Mesendoderm (in vitro differentiated cells): Measurements from ENCODE around the gene NUDCD3.

Source experiments
- DNase-seq: peaks from one replicate; pipeline ENCODE4 v3.0.0; 2013
- H2AK5ac ChIP-seq: 2 replicates; pipeline ENCODE4 v1.6.1; 2013; ENCODE audit warnings: low read length, inconsistent platforms
- H2BK120ac ChIP-seq: 2 replicates; pipeline ENCODE4 v1.6.1; 2013; ENCODE audit warnings: low read depth, mild to moderate bottlenecking, low read length, moderate library complexity, mixed read lengths
- H2BK15ac ChIP-seq: replicated peaks from 2 replicates; pipeline ENCODE4 v1.6.1; 2013; ENCODE audit warnings: low read depth, mild to moderate bottlenecking, moderate library complexity
- H2BK5ac ChIP-seq: 2 replicates; pipeline ENCODE4 v1.6.1; 2013; ENCODE audit warnings: low read length, inconsistent platforms
- H3K18ac ChIP-seq: 2 replicates; pipeline ENCODE4 v1.6.1; 2013; ENCODE audit warnings: mild to moderate bottlenecking, low read length, mixed read lengths
- H3K23ac ChIP-seq: one replicate; pipeline ENCODE4 v1.6.1; 2013; ENCODE audit warnings: low read length
- H3K27ac ChIP-seq: 2 replicates; pipeline ENCODE4 v1.5.1; 2013; ENCODE audit warnings: low read depth, mild to moderate bottlenecking, inconsistent platforms, low read length, moderate library complexity
- H3K27me3 ChIP-seq: 2 replicates; pipeline ENCODE4 v1.6.1; 2013; ENCODE audit warnings: low read length, control low read depth, mild to moderate bottlenecking, inconsistent platforms; ENCODE audit not compliant: insufficient read depth, poor library complexity
- H3K36me3 ChIP-seq: 2 replicates; pipeline ENCODE4 v1.6.1; 2013; ENCODE audit warnings: low read length, inconsistent platforms; ENCODE audit not compliant: control insufficient read depth, insufficient read depth
- H3K4ac ChIP-seq: one replicate; pipeline ENCODE4 v1.6.1; 2013; ENCODE audit warnings: low read depth, mild to moderate bottlenecking, low read length, moderate library complexity
- H3K4me1 ChIP-seq: 2 replicates; pipeline ENCODE4 v1.6.1; 2013; ENCODE audit warnings: low read depth, low read length, inconsistent platforms; ENCODE audit not compliant: control insufficient read depth
- H3K4me2 ChIP-seq: 2 replicates; pipeline ENCODE4 v1.6.1; 2013; ENCODE audit warnings: low read length
- H3K4me3 ChIP-seq: 2 replicates; pipeline ENCODE4 v1.5.1; 2013; ENCODE audit warnings: mild to moderate bottlenecking, low read length
- H3K56ac ChIP-seq: one replicate; pipeline ENCODE4 v1.6.1; 2013; ENCODE audit warnings: low read length
- H3K79me1 ChIP-seq: 2 replicates; pipeline ENCODE4 v1.6.1; 2013; ENCODE audit warnings: low read length, inconsistent platforms
- H3K79me2 ChIP-seq: 2 replicates; pipeline ENCODE4 v1.6.1; 2013; ENCODE audit warnings: mild to moderate bottlenecking, low read length; ENCODE audit not compliant: control insufficient read depth, insufficient read depth
- H3K9ac ChIP-seq: 2 replicates; pipeline ENCODE4 v1.6.1; 2013; ENCODE audit warnings: low read length, inconsistent platforms
- H4K5ac ChIP-seq: one replicate; pipeline ENCODE4 v1.6.1; 2013; ENCODE audit warnings: low read length
- H4K8ac ChIP-seq: one replicate; pipeline ENCODE4 v1.6.1; 2013; ENCODE audit warnings: low read depth, mild to moderate bottlenecking, control low read depth, low read length, moderate library complexity
- WGBS: extraction: QIAGEN DNeasy Blood & Tissue Kit; methylation state at CpG from one replicate; pipeline ENCODE4 v1.1.7; 2013; ENCODE audit warnings: low lambda C conversion rate, missing lambda C conversion rate; ENCODE audit not compliant: insufficient coverage; ENCODE audit errors: extremely low coverage; 5-methylcytosine and 5-hydroxymethylcytosine counted together

The NUDCD3 gene

DNA sequence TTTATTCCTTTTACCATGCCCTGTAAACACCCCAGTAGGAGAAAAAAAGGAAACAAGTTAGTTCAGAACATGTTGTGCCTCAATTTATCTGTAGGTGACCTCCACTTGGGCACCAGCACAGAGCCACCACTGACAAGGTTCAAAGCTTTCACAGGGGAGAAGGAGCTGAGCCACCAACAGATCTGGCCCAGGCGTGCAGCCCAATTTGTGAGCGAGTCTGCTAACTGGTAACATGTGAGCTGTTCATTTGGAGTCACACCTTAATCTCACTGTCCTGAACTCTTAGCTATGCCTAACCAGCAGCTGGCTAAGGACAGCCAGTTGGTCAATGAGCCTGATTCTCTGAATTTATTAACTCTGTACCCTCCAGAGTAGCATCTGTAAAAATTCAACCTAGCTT, 86.7 kb downstream of the NUDCD3 start:
- Histone ChIP-seq H2AK5ac (no peak overlapping the region), H3K18ac (no peak overlapping the region), H3K79me1 (peaks cover 12% of the 10 kb centered on the region), H3K56ac (no peak overlapping the region), H3K23ac (no peak overlapping the region), H3K4me2 (no peak overlapping the region), H2BK15ac (no peak overlapping the region), H3K79me2 (no peaks in the 10 kb centered on the region), H3K4me3 (no peak overlapping the region), H3K27me3 (no peaks in the 10 kb centered on the region), H3K9ac (no peak overlapping the region), H3K4ac (no peak overlapping the region), H3K36me3 (peaks cover 2% of the 10 kb centered on the region), H2BK5ac (no peak overlapping the region), H4K5ac (no peak overlapping the region), H3K27ac (no peak overlapping the region), H2BK120ac (no peak overlapping the region), H3K4me1 (peaks cover 4% of the 10 kb centered on the region), H4K8ac (no peak overlapping the region)
- DNase-seq = no peak
- no CpG with 5 or more reads among the region's 2 CpGs for WGBS

DNA sequence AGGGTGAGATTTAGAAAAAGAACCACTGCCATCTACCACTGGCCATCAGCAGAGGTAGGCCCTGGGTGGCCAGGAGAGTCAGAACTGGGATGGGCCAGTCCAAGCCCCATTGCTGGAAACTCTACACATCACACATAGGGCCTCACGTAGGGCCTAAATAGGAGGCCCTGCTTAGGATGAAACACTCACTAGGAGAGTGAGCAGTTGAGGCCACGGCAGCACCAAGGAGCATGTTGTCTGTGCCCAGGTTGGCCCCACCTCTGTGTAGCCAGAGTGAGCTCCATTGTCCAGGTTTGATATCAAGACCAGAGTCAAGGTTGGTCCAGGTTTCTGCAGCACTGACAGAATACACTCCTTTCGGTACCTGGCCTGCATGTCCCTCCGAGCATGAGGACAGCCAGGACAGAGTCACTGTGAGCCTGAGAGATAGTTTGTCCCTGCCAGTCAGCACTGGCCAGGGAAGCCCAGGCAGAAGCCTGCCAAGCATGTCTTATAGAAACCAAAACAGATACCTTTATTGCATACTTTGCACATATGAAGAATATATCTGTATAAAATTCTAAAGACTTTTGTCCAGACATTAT, 87.2 kb downstream of the NUDCD3 start:
- no peak overlapping the region for H3K27ac ChIP-seq
- no CpG with 5 or more reads among the region's 4 CpGs for WGBS

DNA sequence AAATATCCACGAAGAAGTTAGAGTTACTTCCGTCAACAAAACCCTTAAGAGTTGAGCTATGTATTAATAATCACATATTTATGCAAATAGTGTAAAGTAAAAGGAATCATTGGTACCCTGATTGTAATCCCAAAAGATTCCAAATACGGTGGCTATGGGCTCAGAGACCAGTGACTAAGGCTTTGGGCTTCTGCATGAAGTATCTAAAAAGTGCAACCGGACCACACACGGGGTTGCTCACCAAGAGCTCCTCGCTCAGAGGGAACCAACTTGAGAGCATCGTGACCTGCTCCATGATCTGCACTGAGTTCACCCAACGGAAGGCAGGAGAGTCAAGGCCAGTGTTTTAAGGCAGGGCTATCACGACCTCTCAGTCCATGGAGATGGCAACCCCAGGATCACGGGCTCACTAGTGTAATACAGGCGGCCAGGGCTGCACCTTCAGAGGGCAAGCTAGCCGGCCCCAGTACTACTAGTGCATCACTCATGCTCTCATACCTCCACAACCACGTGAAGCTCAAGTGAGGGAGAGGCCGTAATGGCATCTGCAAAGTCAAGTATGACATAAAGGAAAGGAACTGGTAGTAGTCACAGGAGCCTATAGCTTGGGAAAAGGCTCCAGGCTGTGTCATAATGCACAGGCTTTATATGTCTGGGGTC, 87.9 kb downstream of the NUDCD3 start:
- Histone ChIP-seq H3K4me2 (no peak overlapping the region), H3K18ac (no peak overlapping the region), H2BK5ac (no peak overlapping the region), H3K56ac (no peak overlapping the region), H2AK5ac (no peak overlapping the region), H3K79me1 (peaks cover 14% of the 10 kb centered on the region), H3K27me3 (no peaks in the 10 kb centered on the region), H3K36me3 (peaks cover 4% of the 10 kb centered on the region), H3K9ac (no peak overlapping the region), H3K27ac (no peak overlapping the region), H4K8ac (no peak overlapping the region), H2BK120ac (no peak overlapping the region), H3K4me3 (no peak overlapping the region), H2BK15ac (no peak overlapping the region), H3K79me2 (no peaks in the 10 kb centered on the region), H3K4me1 (no peaks in the 10 kb centered on the region), H3K23ac (no peak overlapping the region), H3K4ac (no peak overlapping the region), H4K5ac (no peak overlapping the region)
- DNase-seq = no peak
- no CpG with 5 or more reads among the region's 14 CpGs for WGBS

More for the DNA sequence above, 87.2 kb downstream of the NUDCD3 start:
- H3K18ac ChIP-seq = no peak overlapping the region
- no peak overlapping the region for H3K4me2 ChIP-seq
- no peak for DNase-seq
- H3K4me3 ChIP-seq = no peak overlapping the region
- no peak overlapping the region for H3K9ac ChIP-seq
- no peak overlapping the region for H4K8ac ChIP-seq
- H3K23ac ChIP-seq = no peak overlapping the region
- no peak overlapping the region for H2BK120ac ChIP-seq
- H2BK5ac ChIP-seq = no peak overlapping the region
- H3K79me2 ChIP-seq = no peaks in the 10 kb centered on the region
- no peak overlapping the region for H4K5ac ChIP-seq
- no peak overlapping the region for H3K56ac ChIP-seq
- no peak overlapping the region for H2BK15ac ChIP-seq
- H3K27me3 ChIP-seq = no peaks in the 10 kb centered on the region
- no peak overlapping the region for H2AK5ac ChIP-seq
- H3K36me3 ChIP-seq = peaks cover 2% of the 10 kb centered on the region
- H3K79me1 ChIP-seq = peaks cover 14% of the 10 kb centered on the region
- no peaks in the 10 kb centered on the region for H3K4me1 ChIP-seq
- H3K4ac ChIP-seq = no peak overlapping the region

DNA sequence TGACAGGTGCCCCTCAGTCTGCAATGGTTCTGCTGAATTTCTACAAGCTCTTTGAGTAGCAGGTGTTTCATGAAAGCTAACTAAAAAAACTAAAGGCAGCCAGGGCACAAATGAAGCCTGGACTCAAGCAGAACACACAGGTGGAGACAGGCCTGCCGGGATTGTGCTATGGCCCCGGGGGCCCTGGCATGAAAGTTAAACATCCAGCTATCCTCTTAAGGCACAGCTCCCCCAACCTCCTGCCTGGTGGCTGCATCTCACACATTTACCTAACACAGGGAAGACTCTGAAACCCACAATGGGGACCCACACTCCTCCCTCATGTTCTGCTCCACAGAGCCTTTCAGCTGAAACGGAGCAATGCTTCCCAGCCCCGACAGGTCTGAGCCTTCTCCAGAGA, 88.8 kb downstream of the NUDCD3 start:
- H4K8ac ChIP-seq = no peak overlapping the region
- no peak overlapping the region for H3K4me3 ChIP-seq
- WGBS = no CpG with 5 or more reads among the region's 4 CpGs
- H2BK15ac ChIP-seq = no peak overlapping the region
- H3K4me2 ChIP-seq = no peak overlapping the region
- H3K56ac ChIP-seq = no peak overlapping the region
- peaks cover 14% of the 10 kb centered on the region for H3K79me1 ChIP-seq
- no peak overlapping the region for H3K18ac ChIP-seq
- H3K4me1 ChIP-seq = no peaks in the 10 kb centered on the region
- peaks cover 4% of the 10 kb centered on the region for H3K36me3 ChIP-seq
- H3K9ac ChIP-seq = no peak overlapping the region
- no peaks in the 10 kb centered on the region for H3K27me3 ChIP-seq
- no peak overlapping the region for H3K4ac ChIP-seq
- no peak overlapping the region for H4K5ac ChIP-seq
- H2BK120ac ChIP-seq = no peak overlapping the region
- no peak overlapping the region for H3K27ac ChIP-seq
- H3K23ac ChIP-seq = no peak overlapping the region
- no peak overlapping the region for H2BK5ac ChIP-seq
- no peak for DNase-seq
- no peaks in the 10 kb centered on the region for H3K79me2 ChIP-seq
- H2AK5ac ChIP-seq = no peak overlapping the region

DNA sequence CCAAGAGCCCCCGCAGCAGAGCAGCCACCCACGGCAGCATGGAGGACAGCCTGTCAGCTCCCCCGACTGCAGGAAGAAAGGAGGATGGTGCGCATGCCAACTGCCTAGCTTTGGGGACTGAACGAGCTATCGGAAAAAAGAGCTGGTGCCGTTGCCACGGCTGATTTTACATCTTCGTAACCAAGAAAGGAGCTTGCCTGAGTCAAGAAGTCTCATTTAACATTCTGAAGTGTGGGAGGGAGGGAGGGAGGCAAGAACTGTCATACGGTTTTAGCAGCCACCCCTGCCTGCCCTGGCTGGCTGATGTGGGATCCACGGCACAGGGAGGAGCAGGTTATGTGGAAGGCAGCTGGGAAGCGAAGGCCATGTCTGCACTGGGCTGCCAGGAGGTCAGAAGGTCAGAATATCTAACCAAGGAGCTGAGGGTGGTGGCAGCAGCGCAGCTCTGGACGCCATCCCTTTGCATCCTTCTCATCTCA, 90.4 kb downstream of the NUDCD3 start:
- Histone ChIP-seq H2AK5ac (no peak overlapping the region), H4K5ac (no peak overlapping the region), H3K27me3 (no peaks in the 10 kb centered on the region), H3K79me2 (no peaks in the 10 kb centered on the region), H3K4me1 (no peaks in the 10 kb centered on the region), H3K4ac (no peak overlapping the region), H3K18ac (no peak overlapping the region), H3K79me1 (peaks cover 7% of the 10 kb centered on the region), H3K4me2 (no peak overlapping the region), H2BK120ac (no peak overlapping the region), H3K36me3 (peaks cover 4% of the 10 kb centered on the region), H3K56ac (no peak overlapping the region), H2BK15ac (no peak overlapping the region), H2BK5ac (no peak overlapping the region), H3K4me3 (no peak overlapping the region), H3K27ac (no peak overlapping the region), H3K9ac (no peak overlapping the region), H3K23ac (no peak overlapping the region), H4K8ac (no peak overlapping the region)
- WGBS = no CpG with 5 or more reads among the region's 14 CpGs
- no peak for DNase-seq
